GM21723 (cell line): Measurements from ENCODE around the gene NOS1.
"Not testable (repeated sequence)": the region's sequence is repeated elsewhere in the genome, so short reads cannot be mapped to it uniquely, and the experiment has no call there.

Experiments
- ATAC-seq: cut with Tn5 transposase; IDR thresholded peaks from one replicate; pipeline ENCODE4 v1.9.1; 2021; ENCODE audit warnings: mild to moderate bottlenecking, moderate library complexity; ENCODE audit not compliant: unreplicated experiment

The NOS1 gene

GRCh38 chr12:117273091-117273490 is 88.3 kb downstream of the NOS1 start:
- no peak for ATAC-seq

GRCh38 chr12:117272690-117273089 is 88.7 kb downstream of the NOS1 start:
- no peak for ATAC-seq

GRCh38 chr12:117262749-117263148 is 98.7 kb downstream of the NOS1 start:
- ATAC-seq: no peak

GRCh38 chr12:117261247-117261646 is 100.2 kb downstream of the NOS1 start:
- no peak for ATAC-seq

GRCh38 chr12:117255386-117255785 is 106.0 kb downstream of the NOS1 start:
- ATAC-seq: no peak

- no peak for ATAC-seq
These were observed 117.9 kb downstream of the NOS1 start for GRCh38 chr12:117243488-117243887.

GRCh38 chr12:117241697-117242096 is 119.7 kb downstream of the NOS1 start:
- no peak for ATAC-seq

GRCh38 chr12:117240081-117240755 is 121.2 kb downstream of the NOS1 start:
- ATAC-seq: no peak

- ATAC-seq: no peak
These were observed 124.9 kb downstream of the NOS1 start for GRCh38 chr12:117236456-117237001.

- no peak for ATAC-seq
These were observed 126.2 kb downstream of the NOS1 start for GRCh38 chr12:117235261-117235660.

GRCh38 chr12:117234441-117234840 is 127.0 kb downstream of the NOS1 start:
- no peak for ATAC-seq

- no peak for ATAC-seq
These were observed 129.7 kb downstream of the NOS1 start for GRCh38 chr12:117231750-117232149.

GRCh38 chr12:117228239-117228638 is 133.2 kb downstream of the NOS1 start:
- no peak for ATAC-seq

- no peak for ATAC-seq
These were observed 134.3 kb downstream of the NOS1 start for GRCh38 chr12:117227000-117227653.

GRCh38 chr12:117226505-117226904 is 134.9 kb downstream of the NOS1 start:
- ATAC-seq: no peak

GRCh38 chr12:117225179-117225578 is 136.2 kb downstream of the NOS1 start:
- ATAC-seq: no peak

- not testable (repeated sequence) for ATAC-seq
These were observed 140.5 kb downstream of the NOS1 start for GRCh38 chr12:117220947-117221346.

GRCh38 chr12:117218149-117218548 is 143.3 kb downstream of the NOS1 start:
- ATAC-seq: no peak

GRCh38 chr12:117216686-117217085 is 144.7 kb downstream of the NOS1 start:
- ATAC-seq: no peak

GRCh38 chr12:117214797-117215196 is 146.6 kb downstream of the NOS1 start:
- no peak for ATAC-seq

GRCh38 chr12:117213295-117213808 is 148.1 kb downstream of the NOS1 start:
- ATAC-seq: no peak

- ATAC-seq: no peak
These were observed 148.7 kb downstream of the NOS1 start for GRCh38 chr12:117212563-117213190.
